Loucy (cell line): ENCODE data around the gene SSC4D.
A peak's percentile ranks its signal among the peaks of the same experiment; 100 is the strongest.

Source experiments
- H2AFZ ChIP-seq: fragments of 200-600 bp; sonication (generic); 2 replicates; pipeline ENCODE4 v1.6.0; 2016; ENCODE audit warnings: antibody characterized with exemption, mild to moderate bottlenecking, low read length, moderate library complexity
- H3F3A ChIP-seq: fragments of 200-600 bp; 2 replicates; pipeline ENCODE4 v1.6.0; 2016; ENCODE audit warnings: antibody characterized with exemption, low read depth, mild to moderate bottlenecking
- H3K27me3 ChIP-seq: fragments of 200-600 bp; sonication (generic); 2 replicates; pipeline ENCODE4 v1.6.1; 2014; ENCODE audit warnings: low read length, mild to moderate bottlenecking; ENCODE audit not compliant: insufficient read depth, poor library complexity, severe bottlenecking
- H3K36me3 ChIP-seq: fragments of 200-600 bp; sonication (generic); 2 replicates; pipeline ENCODE4 v1.6.1; 2016; ENCODE audit warnings: low read length; ENCODE audit not compliant: insufficient read depth
- H3K4me1 ChIP-seq: fragments of 200-600 bp; sonication (generic); 2 replicates; pipeline ENCODE4 v1.5.1; 2014; ENCODE audit warnings: low read length, mild to moderate bottlenecking; ENCODE audit not compliant: insufficient read depth, poor library complexity, severe bottlenecking
- H3K4me2 ChIP-seq: fragments of 200-600 bp; sonication (generic); 2 replicates; pipeline ENCODE4 v1.6.0; 2014; ENCODE audit warnings: antibody characterized with exemption, low read length, low read depth, mild to moderate bottlenecking; ENCODE audit not compliant: poor library complexity, severe bottlenecking
- H3K4me3 ChIP-seq: fragments of 200-600 bp; sonication (generic); 2 replicates; pipeline ENCODE4 v1.5.1; 2014; ENCODE audit warnings: low read length, mild to moderate bottlenecking, mixed read lengths; ENCODE audit not compliant: poor library complexity, severe bottlenecking
- H3K79me2 ChIP-seq: fragments of 200-600 bp; sonication (generic); 2 replicates; pipeline ENCODE4 v1.6.1; 2014; ENCODE audit warnings: low read length; ENCODE audit not compliant: insufficient read depth
- H3K9ac ChIP-seq: fragments of 200-600 bp; sonication (generic); 2 replicates; pipeline ENCODE4 v1.6.0; 2014; ENCODE audit warnings: mild to moderate bottlenecking, low read depth, low read length, moderate library complexity; ENCODE audit not compliant: poor library complexity, severe bottlenecking
- H3K9me2 ChIP-seq: fragments of 200-600 bp; sonication (generic); replicated peaks from 2 replicates; pipeline ENCODE4 v1.6.1; 2016; ENCODE audit warnings: low read depth, low read length, mixed read lengths
- H3K9me3 ChIP-seq: fragments of 200-600 bp; sonication (generic); 2 replicates; pipeline ENCODE4 v1.6.1; 2014; ENCODE audit warnings: mild to moderate bottlenecking, antibody characterized with exemption, low read length, low read depth; ENCODE audit not compliant: insufficient read depth
- H4K20me1 ChIP-seq: fragments of 200-600 bp; sonication (generic); 2 replicates; pipeline ENCODE4 v1.6.0; 2014; ENCODE audit warnings: antibody characterized with exemption, low read length, mild to moderate bottlenecking; ENCODE audit not compliant: insufficient read depth, poor library complexity, severe bottlenecking
- CTCF ChIP-seq: fragments of 200-600 bp; sonication (generic); conservative IDR thresholded peaks from 2 replicates; pipeline ENCODE4 v1.5.1; 2014; ENCODE audit warnings: mild to moderate bottlenecking, antibody characterized with exemption, low read length
- EZH2phosphoT487 ChIP-seq: fragments of 200-600 bp; IDR thresholded peaks from 2 replicates; pipeline ENCODE4 v1.6.1; 2018; ENCODE audit warnings: antibody characterized with exemption, mild to moderate bottlenecking, moderate library complexity, borderline replicate concordance

Gene SSC4D

GRCh38 chr7:76359111-76359977 lies 50.2 kb downstream of the SSC4D start:
- Histone ChIP-seq H3K4me3 (peak overlapping the region; percentile 98), H3K9me2 (no peaks in the 10 kb centered on the region), H3K36me3 (peaks cover 7% of the 10 kb centered on the region; the same call in 1 of the 2 replicates), H3F3A (no peaks in the 10 kb centered on the region), H3K9me3 (no peaks in the 10 kb centered on the region), H3K4me1 (peaks cover 42% of the 10 kb centered on the region), H2AFZ (peak overlapping the region; percentile 93), H3K4me2 (peak overlapping the region; percentile 87), H4K20me1 (peaks cover 43% of the 10 kb centered on the region), H3K79me2 (peaks cover 44% of the 10 kb centered on the region), H3K9ac (peak overlapping the region; percentile 89), H3K27me3 (no peaks in the 10 kb centered on the region)
- no peak for TF ChIP-seq EZH2phosphoT487
- TF ChIP-seq CTCF = peak; percentile 66

GRCh38 chr7:76358481-76359110 lies 50.9 kb downstream of the SSC4D start, which contains the start of gene YWHAG:
Gene YWHAG (minus strand): TSS chr7:76358991. CDS start chr7:76358808, 183 bp downstream.
- peaks cover 51% of the 10 kb centered on the region for H4K20me1 ChIP-seq
- H3K36me3 ChIP-seq = peaks cover 7% of the 10 kb centered on the region; the same call in 1 of the 2 replicates
- H3K9me2 ChIP-seq = no peaks in the 10 kb centered on the region
- no peak for TF ChIP-seq CTCF
- TF ChIP-seq EZH2phosphoT487 = no peak
- H2AFZ ChIP-seq = peak within 1 kb of the TSS; percentile 93
- H3K9ac ChIP-seq = peak within 1 kb of the TSS; percentile 89
- H3K9me3 ChIP-seq = no peaks in the 10 kb centered on the region
- peak within 1 kb of the TSS; percentile 87 for H3K4me2 ChIP-seq
- no peaks in the 10 kb centered on the region for H3K27me3 ChIP-seq
- H3K4me1 ChIP-seq = peaks cover 39% of the 10 kb centered on the region
- peaks cover 51% of the 10 kb centered on the region for H3K79me2 ChIP-seq
- peak within 1 kb of the TSS; percentile 98 for H3K4me3 ChIP-seq
- H3F3A ChIP-seq = no peaks in the 10 kb centered on the region

- Histone ChIP-seq H3K9ac (peak overlapping the region; percentile 89), H3K27me3 (no peaks in the 10 kb centered on the region), H4K20me1 (peaks cover 56% of the 10 kb centered on the region), H2AFZ (peak overlapping the region; percentile 21; the same call in 1 of the 2 replicates), H3K36me3 (peaks cover 7% of the 10 kb centered on the region; the same call in 1 of the 2 replicates), H3K79me2 (peaks cover 57% of the 10 kb centered on the region), H3K9me3 (no peaks in the 10 kb centered on the region), H3K9me2 (no peaks in the 10 kb centered on the region), H3K4me3 (peak overlapping the region; percentile 98), H3K4me2 (peak overlapping the region; percentile 87), H3K4me1 (peaks cover 43% of the 10 kb centered on the region), H3F3A (no peaks in the 10 kb centered on the region)
- TF ChIP-seq CTCF = no peak
- no peak for TF ChIP-seq EZH2phosphoT487
Observed at GRCh38 chr7:76358011-76358480, 51.5 kb downstream of the SSC4D start.
